CD4-positive, alpha-beta T cell (primary cell): ENCODE results near the gene WNT2B. TPM values are rescaled to one million over a fixed set of nuclear protein-coding genes. Genes with fewer than 3 reads are reported as not detected.

Source experiments
- ATAC-seq: fragments of 200-7000 bp; cut with Tn5 transposase; one replicate; pipeline ENCODE4 v1.10.0; 2022; ENCODE audit warnings: mild to moderate bottlenecking; ENCODE audit not compliant: poor library complexity
- CTCF ChIA-PET: fragments of 350-600 bp; sonication (Branson Sonifier 250); formaldehyde crosslinking; loops from one replicate; lab custom pipeline; 2021; ENCODE audit warnings: antibody characterized with exemption, inconsistent platforms; lab: Charles Lee
- POLR2A ChIA-PET: fragments of 350-600 bp; sonication (Branson Sonifier 250); formaldehyde crosslinking; loops from one replicate; lab custom pipeline; 2021; ENCODE audit warnings: antibody characterized with exemption, inconsistent platforms; lab: Charles Lee
- DNase-seq, 14 experiments: peaks; one replicate each; pipeline ENCODE4 v3.0.0-alpha.2; 2013 to 2020; ENCODE audit warnings: mixed read lengths in 2 of 14
- H3K27ac ChIP-seq, 2 donors: one replicate each; pipeline versions ENCODE4 v1.5.1 to v1.7.0; 2013; ENCODE audit warnings: low read length in 2 of 2, low read depth in 1 of 2, mild to moderate bottlenecking in 1 of 2
- H3K27me3 ChIP-seq, 2 experiments: 1 replicate in 1 of 2; 2 replicates in 1 of 2; pipeline versions ENCODE4 v1.6.1 to v1.7.0; 2013; ENCODE audit warnings: low read length in 2 of 2, control low read depth in 1 of 2, mild to moderate bottlenecking in 1 of 2, moderate library complexity in 1 of 2; ENCODE audit not compliant: insufficient read depth in 2 of 2, control insufficient read depth in 1 of 2
- H3K36me3 ChIP-seq: one replicate; pipeline ENCODE4 v1.6.1; 2013; ENCODE audit warnings: low read length, control low read depth; ENCODE audit not compliant: insufficient read depth
- H3K4me1 ChIP-seq: one replicate; pipeline ENCODE4 v1.6.1; 2013; ENCODE audit warnings: low read length, control low read depth; ENCODE audit not compliant: insufficient read depth
- H3K4me3 ChIP-seq: one replicate; pipeline ENCODE4 v1.5.1; 2013; ENCODE audit warnings: mild to moderate bottlenecking, low read length, moderate library complexity
- H3K9me3 ChIP-seq, 2 experiments: 1 replicate in 1 of 2; 2 replicates in 1 of 2; pipeline versions ENCODE4 v1.6.1 to v1.7.0; 2013; ENCODE audit warnings: low read length in 2 of 2, mild to moderate bottlenecking in 2 of 2, control low read depth in 1 of 2, moderate library complexity in 1 of 2; ENCODE audit not compliant: control insufficient read depth in 1 of 2, insufficient read depth in 1 of 2
- H3K27ac Mint-ChIP-seq: one replicate; pipeline ENCODE4 v1.8.0; 2020; ENCODE audit warnings: mixed read lengths
- H3K27me3 Mint-ChIP-seq: one replicate; pipeline ENCODE4 v1.8.0; 2021; ENCODE audit warnings: mixed read lengths
- H3K36me3 Mint-ChIP-seq: one replicate; pipeline ENCODE4 v1.8.0; 2021; ENCODE audit warnings: low read depth, mixed read lengths
- H3K4me1 Mint-ChIP-seq: one replicate; pipeline ENCODE4 v1.8.0; 2021; ENCODE audit warnings: low read depth, mixed read lengths
- H3K4me3 Mint-ChIP-seq: one replicate; pipeline ENCODE4 v1.8.0; 2020; ENCODE audit warnings: mild to moderate bottlenecking, mixed read lengths
- H3K9me3 Mint-ChIP-seq: one replicate; pipeline ENCODE4 v1.8.0; 2020; ENCODE audit warnings: mixed read lengths
- CTCF ChIP-seq: fragments of 200-600 bp; IDR thresholded peaks from one replicate; pipeline ENCODE4 v1.8.0; 2022; ENCODE audit warnings: antibody characterized with exemption, mild to moderate bottlenecking
- intact Hi-C, 2 experiments: fragments of 100-400 bp; cut with DNase I in 1 of 2; cut with micrococcal nuclease in 1 of 2; formaldehyde crosslinking; loops; one replicate each; pipeline versions ENCODE4 v1.15.1 to v1.9.0; 2023 to 2025; cut with DNase I, micrococcal nuclease
- total RNA-seq, 174 experiments: library from RNA in 2 of 174; stranded (reverse) in 2 of 174; gene quantifications; one replicate each; pipeline ENCODE4 v1.2.3 and lab custom pipeline; 2021 to 2026

The WNT2B gene
- total RNA-seq, 2 experiments from 2014 or later = 0.33 to 0.67 TPM

- no peaks in the 10 kb centered on the region for H3K27me3 ChIP-seq
- no peak overlapping the region for H3K27ac ChIP-seq
- no peaks in the 10 kb centered on the region for H3K9me3 ChIP-seq
- no peaks in the 10 kb centered on the region for H3K4me1 ChIP-seq
- Mint-ChIP-seq H3K27me3 (no peaks in the 10 kb centered on the region), H3K4me1 (no peaks in the 10 kb centered on the region), H3K27ac (no peak overlapping the region), H3K9me3 (no peaks in the 10 kb centered on the region), H3K36me3 (peaks cover 9% of the 10 kb centered on the region), H3K4me3 (no peak overlapping the region)
- ChIA-PET CTCF (no interaction called here), POLR2A (no interaction called here)
- H3K36me3 ChIP-seq = peaks cover 3% of the 10 kb centered on the region
- TF ChIP-seq CTCF = no peak
- DNase-seq (no peak), ATAC-seq (no peak)
- H3K4me3 ChIP-seq = no peak overlapping the region
- intact Hi-C loops = no loop called here
Measured at GRCh38 chr1:112528076-112528475, 19.3 kb downstream of the WNT2B start.

GRCh38 chr1:112529301-112529700 is 20.5 kb downstream of the WNT2B start:
- CTCF ChIA-PET = interaction anchor here (0.9 kb wide), 1 partner anchor 62 kb away, joined by 3 read pairs; no protein-coding TSS in a partner anchor

GRCh38 chr1:112530832-112531231 is 22.1 kb downstream of the WNT2B start:
- Mint-ChIP-seq H3K9me3 (no peaks in the 10 kb centered on the region), H3K4me3 (no peak overlapping the region), H3K27ac (no peak overlapping the region), H3K4me1 (no peaks in the 10 kb centered on the region), H3K27me3 (no peaks in the 10 kb centered on the region), H3K36me3 (peaks cover 10% of the 10 kb centered on the region)
- Histone ChIP-seq H3K4me1 (no peaks in the 10 kb centered on the region), H3K9me3 (no peaks in the 10 kb centered on the region), H3K36me3 (peaks cover 3% of the 10 kb centered on the region), H3K27ac (no peak overlapping the region), H3K4me3 (no peak overlapping the region), H3K27me3 (no peaks in the 10 kb centered on the region)
- CTCF ChIA-PET = no interaction called here
- ATAC-seq (no peak), DNase-seq (no peak)
- intact Hi-C loops = no loop called here
- POLR2A ChIA-PET = interaction anchor here (0.6 to 1.5 kb wide), 2 partner anchors 13 to 483 kb away, joined by 3 read pairs; no protein-coding TSS in a partner anchor
- TF ChIP-seq CTCF = no peak

More at GRCh38 chr1:112529301-112529700, 20.5 kb downstream of the WNT2B start:
- Mint-ChIP-seq H3K27ac (no peak overlapping the region), H3K9me3 (no peaks in the 10 kb centered on the region), H3K4me1 (no peaks in the 10 kb centered on the region), H3K27me3 (no peaks in the 10 kb centered on the region), H3K4me3 (no peak overlapping the region), H3K36me3 (peaks cover 14% of the 10 kb centered on the region)
- H3K36me3 ChIP-seq = peaks cover 3% of the 10 kb centered on the region
- no peaks in the 10 kb centered on the region for H3K27me3 ChIP-seq
- no peaks in the 10 kb centered on the region for H3K4me1 ChIP-seq
- ATAC-seq = no peak
- no peak overlapping the region for H3K4me3 ChIP-seq
- POLR2A ChIA-PET = no interaction called here
- DNase-seq = no peak
- no peak for TF ChIP-seq CTCF
- H3K27ac ChIP-seq = no peak overlapping the region
- intact Hi-C loops = no loop called here
- no peaks in the 10 kb centered on the region for H3K9me3 ChIP-seq
